ES-I3 (cell line): Measurements from ENCODE around the gene PDGFRB.

Experiments used
- H3K36me3 ChIP-seq: 2 replicates; pipeline ENCODE4 v1.6.1; 2013; ENCODE audit warnings: mild to moderate bottlenecking, low read length, control low read depth, moderate library complexity; ENCODE audit not compliant: insufficient read depth
- H3K4me1 ChIP-seq: 2 replicates; pipeline ENCODE4 v1.6.1; 2013; ENCODE audit warnings: mild to moderate bottlenecking, control low read depth, low read length; ENCODE audit not compliant: insufficient read depth
- H3K9ac ChIP-seq: 2 replicates; pipeline ENCODE4 v1.6.1; 2013; ENCODE audit warnings: low read depth, mild to moderate bottlenecking, low read length, moderate library complexity
- H3K9me3 ChIP-seq: 2 replicates; pipeline ENCODE4 v1.6.1; 2013; ENCODE audit warnings: mild to moderate bottlenecking, low read length, moderate library complexity; ENCODE audit not compliant: control insufficient read depth, insufficient read depth

Gene PDGFRB

DNA sequence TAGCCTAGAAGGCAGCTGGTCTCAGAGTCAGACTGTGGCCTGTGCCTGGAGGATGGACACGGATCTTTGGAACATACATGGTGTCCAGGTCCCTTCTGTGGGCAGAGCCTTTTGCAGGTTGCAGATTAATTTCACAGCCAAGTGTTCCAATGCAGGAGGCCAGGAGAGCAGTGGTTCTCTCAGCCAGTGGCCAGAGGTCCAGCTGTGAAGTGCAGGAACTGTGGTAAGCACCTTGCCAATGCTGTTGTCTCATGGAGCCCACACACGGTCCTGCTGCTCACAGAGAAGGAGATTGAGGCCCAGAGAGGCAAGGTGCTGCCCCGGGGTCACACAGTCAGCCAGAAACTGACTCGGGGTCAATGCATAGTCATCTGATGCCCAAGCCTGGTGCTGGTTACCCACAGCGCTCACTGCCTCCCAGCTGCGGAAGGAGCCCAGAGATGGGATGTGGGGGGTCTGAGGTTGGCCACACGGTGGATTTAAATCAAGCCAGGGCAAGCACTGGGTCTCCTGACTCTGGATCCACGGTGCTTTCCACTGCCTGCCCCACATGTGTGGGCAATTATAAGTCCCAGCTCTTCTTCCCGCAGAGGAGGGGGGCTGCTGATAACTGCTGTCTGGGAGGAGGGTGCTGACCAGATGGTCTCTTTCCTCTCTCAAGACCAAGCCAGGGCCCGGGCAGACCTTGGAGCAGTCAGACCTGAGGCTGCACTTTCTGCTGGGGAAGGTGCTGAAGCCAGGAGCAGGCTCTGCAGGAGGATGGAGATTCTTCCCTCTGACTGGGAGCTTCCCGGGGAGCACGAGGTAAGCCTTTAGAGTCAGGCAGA is 2.8 kb downstream of the PDGFRB start:
- H3K9me3 ChIP-seq, result no peaks in the 10 kb centered on the region
- H3K9ac ChIP-seq, result no peak overlapping the region
- peaks cover 19% of the 10 kb centered on the region for H3K4me1 ChIP-seq
- H3K36me3 ChIP-seq, result no peaks in the 10 kb centered on the region

DNA sequence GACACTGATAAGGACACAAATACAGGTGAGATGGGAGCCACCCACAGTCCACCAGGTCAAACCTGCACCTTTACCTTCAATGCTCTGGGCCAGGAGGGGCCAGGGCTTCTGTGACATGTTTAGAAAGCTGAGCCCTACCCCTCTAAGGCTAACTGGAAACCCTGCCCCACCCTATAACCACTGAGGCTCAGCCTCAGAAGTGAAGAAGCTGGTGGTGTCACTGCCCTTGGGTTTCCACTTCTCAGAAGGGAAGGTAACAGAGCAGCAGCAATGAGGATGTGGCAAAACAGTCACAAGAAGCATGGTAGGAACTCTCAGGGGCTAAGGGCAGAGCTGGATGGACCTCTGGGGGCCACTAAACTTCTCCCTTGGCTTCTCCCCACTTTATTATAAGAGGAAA is 6.0 kb downstream of the PDGFRB start:
- H3K9me3 ChIP-seq, result no peaks in the 10 kb centered on the region
- no peaks in the 10 kb centered on the region for H3K36me3 ChIP-seq
- H3K4me1 ChIP-seq, result peaks cover 27% of the 10 kb centered on the region
- no peak overlapping the region for H3K9ac ChIP-seq

DNA sequence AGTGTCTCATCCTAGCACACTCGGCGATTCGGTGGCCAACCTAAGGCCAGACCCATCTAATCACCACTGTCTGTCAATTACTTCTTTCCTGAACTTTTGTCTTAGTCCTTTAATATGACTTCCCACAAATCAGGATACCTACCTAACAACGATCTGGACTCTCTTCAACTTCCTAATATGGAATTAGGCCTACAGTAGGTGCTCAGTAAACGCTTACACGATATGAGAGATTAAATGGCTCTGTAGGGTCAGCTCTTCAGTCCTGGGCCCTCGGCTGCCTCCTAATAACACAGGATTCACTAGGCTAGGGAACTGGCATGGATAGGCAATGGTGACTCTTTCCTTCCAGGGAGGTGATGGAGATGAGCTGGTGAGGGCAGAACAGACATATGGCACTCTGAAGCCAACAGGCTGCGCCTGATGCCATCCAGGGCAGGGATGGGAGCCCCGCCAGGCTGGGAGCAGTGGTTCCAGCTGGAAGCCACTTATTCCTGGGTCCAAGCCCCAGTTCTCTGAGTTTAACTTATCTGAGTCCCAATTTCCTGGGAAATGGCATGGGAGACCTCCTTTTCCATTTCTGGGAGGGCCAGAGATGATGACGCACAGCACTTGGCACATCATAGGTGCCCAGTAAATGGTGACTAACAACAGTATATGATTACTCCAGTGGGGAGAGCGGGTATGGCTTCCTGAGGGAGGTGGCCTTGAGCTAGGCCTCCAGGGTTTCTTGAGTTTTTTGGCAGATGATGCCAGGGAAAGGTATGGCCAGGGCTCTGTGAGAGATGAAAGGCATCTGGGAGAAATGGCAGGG is 7.3 kb downstream of the PDGFRB start:
- Histone ChIP-seq H3K9me3 (no peaks in the 10 kb centered on the region), H3K36me3 (no peaks in the 10 kb centered on the region), H3K4me1 (peaks cover 27% of the 10 kb centered on the region; the same call in 1 of the 2 replicates), H3K9ac (no peak overlapping the region)

DNA sequence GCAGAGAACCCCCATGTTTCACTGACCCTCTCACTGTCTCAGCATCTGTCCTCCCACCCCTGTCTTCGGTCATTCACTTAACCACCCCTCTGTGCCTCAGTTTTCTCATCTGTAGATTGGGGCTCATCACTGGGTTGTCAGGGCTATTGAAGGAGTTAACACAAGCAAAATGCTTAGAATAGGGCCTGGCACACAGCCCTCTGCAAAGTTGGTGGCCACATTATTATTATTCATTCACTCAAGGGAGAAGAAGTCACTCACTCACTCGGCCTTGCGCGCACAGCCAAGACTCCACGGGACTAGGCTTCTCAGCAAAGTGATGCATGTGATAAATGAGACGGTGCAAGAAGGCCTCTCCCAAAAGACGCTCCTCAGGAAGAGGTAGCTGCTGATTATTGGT is 8.0 kb downstream of the PDGFRB start:
- Histone ChIP-seq H3K9me3 (no peaks in the 10 kb centered on the region), H3K36me3 (no peaks in the 10 kb centered on the region), H3K9ac (no peak overlapping the region), H3K4me1 (peaks cover 30% of the 10 kb centered on the region)

DNA sequence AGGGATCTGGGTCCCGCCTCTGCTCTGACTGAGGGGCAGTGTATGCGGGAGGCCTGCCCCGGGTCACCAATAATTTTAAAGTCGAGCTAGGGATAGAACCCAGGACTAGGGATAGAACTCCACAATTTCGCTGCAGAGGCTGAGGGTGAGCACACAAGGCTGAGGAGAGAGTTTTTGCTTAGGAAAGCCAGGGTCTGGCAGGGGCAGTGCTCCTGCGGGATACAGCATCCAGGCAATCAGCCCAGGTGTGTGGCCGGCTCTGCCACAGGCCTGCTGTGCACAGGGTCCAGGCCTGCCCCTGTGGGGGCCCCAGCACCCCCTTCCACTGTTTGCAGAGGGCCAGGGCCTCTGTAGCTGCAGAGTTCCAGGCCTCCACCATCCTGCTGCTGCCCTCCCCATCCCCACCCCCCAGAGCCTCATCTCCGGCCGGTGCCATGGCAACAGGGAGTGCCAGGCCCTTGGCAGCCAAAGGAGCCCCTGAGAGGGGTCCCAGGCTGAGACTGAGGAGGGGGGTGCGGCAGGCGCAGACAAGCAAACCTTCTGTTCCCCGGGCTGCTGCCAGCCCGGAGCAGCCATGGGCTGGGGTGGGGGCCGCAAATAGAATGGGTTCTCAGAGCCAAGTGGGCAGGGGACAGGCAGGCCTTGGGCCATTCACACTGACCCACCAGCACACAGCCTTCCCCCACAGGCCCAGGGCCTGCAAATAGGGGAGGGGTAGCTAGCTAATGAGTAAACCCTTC is 8.6 kb downstream of the PDGFRB start:
- no peaks in the 10 kb centered on the region for H3K36me3 ChIP-seq
- H3K9ac ChIP-seq, result no peak overlapping the region
- peaks cover 30% of the 10 kb centered on the region for H3K4me1 ChIP-seq
- H3K9me3 ChIP-seq, result no peaks in the 10 kb centered on the region

DNA sequence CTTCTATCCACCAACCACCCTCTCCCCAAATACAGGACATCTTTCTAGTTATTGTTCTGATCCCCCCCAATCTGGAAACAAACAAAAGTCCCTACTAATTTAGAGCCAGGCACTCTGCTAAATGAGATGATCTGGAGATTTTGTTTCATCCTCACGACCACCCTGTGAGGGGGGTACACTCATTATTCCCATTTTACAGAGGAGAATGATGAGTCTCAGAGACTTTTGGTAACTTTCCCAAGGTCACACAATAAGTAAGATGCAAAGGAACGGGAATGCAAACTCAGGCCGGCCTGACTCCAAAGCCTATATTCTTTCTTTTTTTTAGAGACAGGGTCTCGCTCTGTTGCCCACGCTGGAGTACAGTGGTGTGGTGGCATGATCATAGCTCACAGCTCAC is 9.4 kb downstream of the PDGFRB start:
- Histone ChIP-seq H3K4me1 (peaks cover 37% of the 10 kb centered on the region), H3K36me3 (no peaks in the 10 kb centered on the region), H3K9me3 (no peaks in the 10 kb centered on the region), H3K9ac (no peak overlapping the region)

DNA sequence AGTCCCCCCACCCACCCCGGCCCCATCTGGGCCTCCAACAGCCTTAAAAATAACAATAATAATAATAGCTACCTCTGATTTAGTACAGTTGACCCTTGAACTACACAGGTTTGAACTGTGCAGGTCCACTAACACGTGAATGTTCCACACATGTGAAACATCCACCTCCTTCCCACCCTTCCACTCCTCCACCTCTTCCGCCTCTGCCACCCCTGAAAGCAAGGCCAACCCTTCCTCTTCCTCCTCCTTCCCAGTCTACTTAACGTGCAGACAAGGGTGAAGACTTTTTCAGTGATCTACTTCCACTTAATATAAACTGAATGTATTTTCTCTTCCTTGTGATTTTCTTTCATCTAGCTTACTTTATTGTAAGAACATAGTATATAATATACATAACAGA is 10.8 kb downstream of the PDGFRB start:
- no peaks in the 10 kb centered on the region for H3K9me3 ChIP-seq
- no peaks in the 10 kb centered on the region; the same call in 1 of the 2 replicates for H3K36me3 ChIP-seq
- no peak overlapping the region for H3K9ac ChIP-seq
- H3K4me1 ChIP-seq, result peaks cover 50% of the 10 kb centered on the region

DNA sequence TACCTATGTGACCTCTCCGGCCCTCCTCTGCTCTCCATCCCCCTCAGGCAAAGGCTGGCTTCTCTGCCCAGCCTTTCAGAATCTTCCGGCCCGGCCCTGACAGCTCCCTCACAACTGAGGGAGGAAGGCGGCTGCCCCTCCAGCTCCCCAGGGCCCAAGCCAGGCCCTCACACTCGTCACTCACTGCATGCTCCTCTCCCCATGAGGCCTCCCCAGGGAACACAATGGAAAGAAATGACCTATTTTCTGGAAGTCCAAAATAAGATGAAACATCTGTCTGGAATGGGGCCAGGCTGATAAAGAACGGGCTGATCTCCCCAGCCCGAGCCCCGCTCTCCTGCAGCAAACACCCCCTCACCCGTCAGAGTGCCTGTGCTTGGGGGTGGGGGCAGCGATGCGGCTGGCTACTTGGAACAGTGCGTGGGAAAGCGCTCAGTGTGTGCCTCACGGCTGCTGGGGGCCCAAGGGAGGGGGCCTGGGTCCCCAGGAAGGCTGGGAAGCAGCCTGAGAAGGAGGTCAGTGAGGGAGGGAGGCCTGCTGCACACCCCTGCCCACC is 11.3 kb downstream of the PDGFRB start:
- no peaks in the 10 kb centered on the region for H3K9me3 ChIP-seq
- no peak overlapping the region for H3K9ac ChIP-seq
- H3K4me1 ChIP-seq, result peaks cover 52% of the 10 kb centered on the region
- no peaks in the 10 kb centered on the region; the same call in 1 of the 2 replicates for H3K36me3 ChIP-seq

DNA sequence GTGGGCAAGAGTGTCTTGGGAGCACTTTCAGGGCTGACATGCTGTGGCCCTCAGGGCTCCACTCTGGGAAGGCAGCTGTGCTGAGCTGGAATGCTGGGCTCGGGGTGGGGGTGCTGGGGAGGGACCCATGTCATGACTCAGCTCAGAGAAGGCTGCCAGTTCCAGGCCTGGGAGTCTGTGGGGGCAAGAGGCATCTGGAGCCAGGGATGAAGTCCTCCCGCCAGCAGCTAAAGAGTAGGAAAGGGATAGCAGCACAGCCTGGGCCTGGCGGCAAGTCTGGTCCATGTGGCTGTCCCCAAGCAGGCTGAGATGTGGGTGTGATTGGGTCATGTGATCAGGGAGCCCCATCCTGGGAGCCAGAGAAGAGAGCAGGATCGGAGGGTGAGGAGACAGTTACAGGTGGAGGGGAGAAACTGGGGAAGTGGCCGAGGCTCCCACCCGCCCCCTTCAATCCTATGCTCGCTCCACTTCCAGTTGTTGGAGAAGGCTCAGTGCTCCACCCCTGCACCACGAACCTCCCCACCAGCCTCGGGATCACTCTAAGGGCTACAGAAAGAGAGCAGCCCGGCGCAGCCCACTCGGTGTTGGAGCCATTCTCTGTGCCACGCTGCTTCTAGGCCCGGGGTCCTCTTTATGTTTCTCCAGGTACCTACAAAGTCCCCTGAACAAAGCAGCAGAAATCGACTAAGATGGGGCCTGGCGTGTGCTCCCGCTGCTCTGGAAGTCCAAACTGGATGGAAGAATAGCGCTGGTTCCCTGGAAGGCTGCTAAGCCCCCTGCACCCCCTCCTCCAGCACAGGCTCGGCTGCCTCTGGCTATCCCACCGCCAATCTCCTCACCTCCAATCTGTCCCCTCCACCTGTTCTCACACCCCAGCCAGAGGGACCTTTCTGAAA is 12.0 kb downstream of the PDGFRB start:
- peaks cover 57% of the 10 kb centered on the region for H3K4me1 ChIP-seq
- H3K36me3 ChIP-seq, result no peaks in the 10 kb centered on the region; the same call in 1 of the 2 replicates
- H3K9ac ChIP-seq, result no peak overlapping the region
- H3K9me3 ChIP-seq, result no peaks in the 10 kb centered on the region

DNA sequence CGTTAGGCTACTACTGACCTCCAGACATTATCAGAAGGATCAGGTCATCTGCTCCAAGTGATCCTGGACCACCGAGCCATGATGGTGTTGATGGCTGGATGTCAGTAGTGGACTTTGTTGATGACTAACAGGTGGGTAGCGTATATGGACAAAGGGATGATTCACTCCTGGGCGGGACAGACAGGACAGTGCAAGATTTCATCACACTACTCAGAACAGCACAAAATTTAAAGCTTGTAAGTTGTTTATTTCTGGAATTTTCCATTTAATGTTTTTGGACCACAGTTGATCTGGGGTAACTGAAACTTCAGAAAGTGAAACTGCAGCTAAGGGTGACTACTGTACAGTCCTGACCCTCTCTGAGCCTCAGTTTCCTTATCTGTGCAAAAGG is 12.7 kb downstream of the PDGFRB start:
- Histone ChIP-seq H3K9ac (no peak overlapping the region), H3K4me1 (peaks cover 64% of the 10 kb centered on the region)

DNA sequence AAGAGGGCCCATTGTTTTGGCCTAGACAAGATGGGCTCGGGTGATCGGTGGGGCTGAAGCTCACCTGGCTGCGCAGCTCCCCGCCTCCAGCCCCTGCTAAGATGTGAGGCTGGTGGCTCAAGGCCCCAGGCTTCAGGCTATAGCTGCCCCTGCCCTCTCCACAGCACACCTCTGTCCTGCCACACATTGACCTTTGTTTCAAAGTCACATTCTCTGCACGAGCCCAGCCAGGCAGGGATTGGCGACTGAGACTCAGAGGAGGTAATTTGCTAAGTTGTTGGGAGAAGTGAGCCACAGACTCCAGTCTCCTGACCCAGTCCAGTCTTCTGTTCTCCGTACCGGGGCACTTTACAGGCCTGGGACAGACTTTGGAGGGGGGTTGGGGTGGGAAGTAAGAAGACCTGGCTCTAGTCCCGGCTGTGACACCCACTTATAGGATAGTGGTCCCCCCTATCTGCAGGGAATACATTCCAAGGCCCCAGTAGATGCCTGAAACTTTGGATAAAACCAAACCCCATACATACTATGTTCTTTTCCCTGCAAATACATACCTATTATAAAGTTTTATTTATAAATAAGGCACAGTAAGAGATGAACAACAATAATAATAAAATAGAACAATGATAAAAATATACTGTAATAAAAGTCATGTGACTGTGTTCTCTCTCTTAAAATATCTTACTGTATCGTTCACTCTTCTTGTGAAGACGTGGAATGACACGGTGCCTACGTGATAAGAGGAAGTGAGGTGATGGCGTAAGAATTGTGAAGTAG is 13.3 kb downstream of the PDGFRB start:
- Histone ChIP-seq H3K9ac (no peak overlapping the region), H3K4me1 (peaks cover 69% of the 10 kb centered on the region), H3K36me3 (no peaks in the 10 kb centered on the region; the same call in 1 of the 2 replicates), H3K9me3 (no peaks in the 10 kb centered on the region)

More for the DNA sequence above, 12.7 kb downstream of the PDGFRB start:
- Histone ChIP-seq H3K36me3 (no peaks in the 10 kb centered on the region; the same call in 1 of the 2 replicates), H3K9me3 (no peaks in the 10 kb centered on the region)

DNA sequence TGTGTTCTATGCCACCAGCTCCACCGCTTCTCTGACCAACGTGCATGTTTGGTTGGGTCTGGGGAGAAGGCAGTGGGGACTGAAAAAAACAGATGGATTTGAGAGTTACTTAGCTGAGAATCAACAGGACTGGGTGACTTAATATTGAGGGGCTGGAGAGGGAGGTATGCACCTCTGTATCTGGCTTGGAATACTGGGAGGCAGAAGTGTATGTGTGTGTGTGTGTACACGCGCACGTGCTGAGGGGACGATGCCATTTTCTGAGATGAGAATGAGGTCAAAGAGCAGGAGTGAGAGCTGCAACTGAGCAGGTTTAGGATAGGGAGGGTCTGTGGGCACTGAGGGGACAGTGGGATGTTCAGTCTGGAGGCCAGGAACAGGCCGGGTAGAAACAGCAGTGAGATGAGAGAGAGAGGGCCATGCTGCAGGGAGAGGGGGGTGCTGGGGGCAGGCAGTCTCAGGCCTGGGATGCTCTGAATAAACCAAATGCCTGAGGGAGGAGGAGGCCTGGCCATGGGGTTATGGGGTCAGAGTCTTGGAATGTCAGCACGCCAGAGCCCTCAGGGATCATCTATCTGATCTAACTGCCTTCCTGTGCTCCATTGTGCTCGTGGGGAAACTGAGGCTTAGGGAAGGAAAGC is 14.0 kb downstream of the PDGFRB start:
- no peaks in the 10 kb centered on the region; the same call in 1 of the 2 replicates for H3K36me3 ChIP-seq
- H3K9ac ChIP-seq, result no peak overlapping the region
- no peaks in the 10 kb centered on the region for H3K9me3 ChIP-seq
- peaks cover 76% of the 10 kb centered on the region for H3K4me1 ChIP-seq
